Left ventricle myocardium inferior (tissue), 1 donor: ENCODE data around the gene KIAA1671. TPM values are rescaled to one million over a fixed set of nuclear protein-coding genes. Genes with fewer than 3 reads are reported as not detected.

Experiments
- DNase-seq: peaks from one replicate; pipeline ENCODE4 v3.0.0-alpha.2; 2020
- H3K27ac ChIP-seq: fragments of 200-600 bp; replicated peaks from 2 replicates; pipeline ENCODE4 v1.8.0; 2021
- H3K27me3 ChIP-seq: fragments of 200-600 bp; 2 replicates; pipeline ENCODE4 v1.8.0; 2021; ENCODE audit warnings: low read depth
- H3K36me3 ChIP-seq: fragments of 200-600 bp; 2 replicates; pipeline ENCODE4 v1.8.0; 2021
- H3K4me1 ChIP-seq: fragments of 200-600 bp; 2 replicates; pipeline ENCODE4 v1.8.0; 2021
- H3K4me3 ChIP-seq: fragments of 200-600 bp; 2 replicates; pipeline ENCODE4 v1.8.0; 2021; ENCODE audit warnings: mild to moderate bottlenecking, moderate library complexity
- H3K9me3 ChIP-seq: fragments of 200-600 bp; replicated peaks from 2 replicates; pipeline ENCODE4 v1.8.0; 2021
- intact Hi-C: fragments of 100-400 bp; cut with micrococcal nuclease; formaldehyde crosslinking; loops from one replicate; pipeline ENCODE4 v1.11.0; 2022
- total RNA-seq: library from RNA; stranded (reverse); fragmentation: NEBNext Ultra II Directional; extraction: Animal tissue kit (Norgen Biotek cat#: 25700); gene quantifications from one replicate; pipeline ENCODE4 v1.2.1, GENCODE V29; 2021
- TF ChIP-seq, protein P1 (sequence below): fragments of 200-600 bp; IDR thresholded peaks from 2 replicates; pipeline ENCODE4 v1.8.0; 2021; ENCODE audit warnings: antibody characterized with exemption, mild to moderate bottlenecking, borderline replicate concordance
- donor health status: DM: no; HTN: yes; CAD: no; lungs with severe emphysema.

The KIAA1671 gene
- total RNA-seq, 1 donor from 2014 or later = 12.2 TPM

- Histone ChIP-seq H3K9me3 (no peaks in the 10 kb centered on the region), H3K36me3 (no peaks in the 10 kb centered on the region), H3K4me1 (peaks cover 80% of the 10 kb centered on the region), H3K4me3 (no peak overlapping the region), H3K27me3 (no peaks in the 10 kb centered on the region), H3K27ac (peak overlapping the region; percentile 86)
- no peak for DNase-seq
- TF ChIP-seq, protein P1, sequence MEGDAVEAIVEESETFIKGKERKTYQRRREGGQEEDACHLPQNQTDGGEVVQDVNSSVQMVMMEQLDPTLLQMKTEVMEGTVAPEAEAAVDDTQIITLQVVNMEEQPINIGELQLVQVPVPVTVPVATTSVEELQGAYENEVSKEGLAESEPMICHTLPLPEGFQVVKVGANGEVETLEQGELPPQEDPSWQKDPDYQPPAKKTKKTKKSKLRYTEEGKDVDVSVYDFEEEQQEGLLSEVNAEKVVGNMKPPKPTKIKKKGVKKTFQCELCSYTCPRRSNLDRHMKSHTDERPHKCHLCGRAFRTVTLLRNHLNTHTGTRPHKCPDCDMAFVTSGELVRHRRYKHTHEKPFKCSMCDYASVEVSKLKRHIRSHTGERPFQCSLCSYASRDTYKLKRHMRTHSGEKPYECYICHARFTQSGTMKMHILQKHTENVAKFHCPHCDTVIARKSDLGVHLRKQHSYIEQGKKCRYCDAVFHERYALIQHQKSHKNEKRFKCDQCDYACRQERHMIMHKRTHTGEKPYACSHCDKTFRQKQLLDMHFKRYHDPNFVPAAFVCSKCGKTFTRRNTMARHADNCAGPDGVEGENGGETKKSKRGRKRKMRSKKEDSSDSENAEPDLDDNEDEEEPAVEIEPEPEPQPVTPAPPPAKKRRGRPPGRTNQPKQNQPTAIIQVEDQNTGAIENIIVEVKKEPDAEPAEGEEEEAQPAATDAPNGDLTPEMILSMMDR = no peak
- intact Hi-C loops = no loop called here
These were observed 30.0 kb downstream of the KIAA1671 start for GRCh38 chr22:24982301-24983056.

- TF ChIP-seq, protein P1 = no peak
- no peak overlapping the region for H3K4me3 ChIP-seq
- H3K27me3 ChIP-seq = no peaks in the 10 kb centered on the region
- H3K9me3 ChIP-seq = no peaks in the 10 kb centered on the region
- DNase-seq = no peak
- intact Hi-C loops = no loop called here
- H3K27ac ChIP-seq = peak overlapping the region; percentile 86
- H3K4me1 ChIP-seq = peaks cover 79% of the 10 kb centered on the region
- no peaks in the 10 kb centered on the region for H3K36me3 ChIP-seq
These were observed 30.6 kb downstream of the KIAA1671 start for GRCh38 chr22:24983151-24983550.

DNA sequence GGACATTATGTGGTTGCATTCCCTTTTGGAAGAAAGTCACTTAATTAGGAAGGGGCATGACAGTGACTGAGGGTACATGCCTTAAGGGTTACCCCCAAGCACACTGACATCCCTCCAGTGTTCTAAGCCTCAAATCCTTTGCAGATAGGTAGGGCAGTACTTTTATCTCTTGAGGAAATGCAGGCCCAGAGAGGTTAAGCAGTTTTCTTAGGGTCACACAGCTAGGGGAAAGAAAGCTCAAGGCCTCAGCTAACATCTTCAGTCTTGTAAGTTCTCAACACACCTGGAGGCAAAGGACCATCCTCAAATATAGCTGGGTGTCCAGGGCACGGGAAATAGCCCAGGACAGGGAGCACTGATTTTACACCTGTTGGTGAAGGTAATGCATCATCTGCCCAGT, 31.6 kb downstream of the KIAA1671 start:
- H3K27ac ChIP-seq = peak overlapping the region; percentile 86

GRCh38 chr22:24985826-24986214, 33.3 kb downstream of the KIAA1671 start:
- no peaks in the 10 kb centered on the region for H3K27me3 ChIP-seq
- DNase-seq = no peak
- intact Hi-C loops = no loop called here
- peak overlapping the region; percentile 86 for H3K27ac ChIP-seq
- no peaks in the 10 kb centered on the region for H3K9me3 ChIP-seq
- TF ChIP-seq, protein P1 = no peak
- H3K36me3 ChIP-seq = no peaks in the 10 kb centered on the region
- peaks cover 94% of the 10 kb centered on the region for H3K4me1 ChIP-seq
- H3K4me3 ChIP-seq = peak overlapping the region; percentile 34

More for the DNA sequence above, 31.6 kb downstream of the KIAA1671 start:
- H3K4me1 ChIP-seq = peaks cover 83% of the 10 kb centered on the region
- no peaks in the 10 kb centered on the region for H3K27me3 ChIP-seq
- TF ChIP-seq, protein P1 = no peak
- H3K9me3 ChIP-seq = no peaks in the 10 kb centered on the region
- H3K4me3 ChIP-seq = no peak overlapping the region
- intact Hi-C loops = no loop called here
- DNase-seq = no peak
- no peaks in the 10 kb centered on the region for H3K36me3 ChIP-seq

- TF ChIP-seq, protein P1 = no peak
- H3K36me3 ChIP-seq = no peaks in the 10 kb centered on the region
- no peaks in the 10 kb centered on the region for H3K27me3 ChIP-seq
- intact Hi-C loops = no loop called here
- peak overlapping the region; percentile 84 for H3K27ac ChIP-seq
- no peak for DNase-seq
- H3K4me3 ChIP-seq = no peak overlapping the region
- H3K4me1 ChIP-seq = peaks cover 94% of the 10 kb centered on the region
- no peaks in the 10 kb centered on the region for H3K9me3 ChIP-seq
These were observed 34.3 kb downstream of the KIAA1671 start for GRCh38 chr22:24986816-24987215.
